Hair follicular keratinocyte (primary cell): ENCODE results near the gene CSF1R. TPM values are rescaled to one million over a fixed set of nuclear protein-coding genes. Genes with fewer than 3 reads are reported as not detected.

Experiments
- total RNA-seq: library from RNA; depleted of rRNA; stranded (reverse); fragments of >200 nt; gene quantifications from 2 replicates; pipeline ENCODE4 v1.2.3, GENCODE V29; 2015

Gene CSF1R
- total RNA-seq, result under 0.01 TPM in 1 of 2 replicates, not detected in the other

DNA sequence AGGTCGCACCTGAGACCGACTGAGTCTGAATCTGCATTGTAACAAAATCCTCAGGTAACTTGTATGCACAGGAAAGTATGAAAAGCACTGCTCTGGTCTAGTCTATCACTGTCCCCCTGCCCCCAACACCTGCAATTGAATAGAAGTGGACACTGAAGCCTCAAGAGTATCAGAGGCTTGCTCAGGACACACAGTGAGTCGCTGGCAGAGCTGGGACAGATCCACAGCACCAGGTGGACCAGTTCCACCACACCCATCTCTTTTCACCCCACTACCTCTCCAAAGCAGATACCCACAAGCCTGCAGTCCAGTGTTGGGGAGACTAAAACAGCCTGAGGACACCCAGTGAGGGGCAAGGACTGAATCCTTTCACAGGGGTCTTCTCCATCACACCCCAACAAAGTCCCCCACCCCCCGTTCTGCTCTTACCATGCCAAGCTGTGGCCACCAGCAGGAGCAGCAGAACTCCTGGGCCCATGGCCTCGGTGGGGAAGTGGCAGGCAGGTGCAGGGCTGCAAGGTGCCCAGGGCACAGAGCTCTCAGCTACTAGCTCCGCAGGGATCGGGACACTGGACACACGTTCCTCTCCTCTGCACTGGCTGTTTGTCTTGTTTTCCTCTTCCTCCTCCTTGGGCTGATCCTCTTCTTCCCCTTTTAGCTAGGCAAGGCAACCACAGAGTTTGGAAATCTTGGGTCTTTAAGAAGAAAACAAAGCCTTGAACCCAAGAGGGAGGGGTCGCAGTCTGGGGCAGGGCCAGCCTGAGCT lies at the start of gene CSF1R:
Gene CSF1R (minus strand): TSS at position 605 of the 766 bp plus-strand sequence. CDS start 127 bp downstream, at position 478.

Other genes with a start within 250 kb of the CSF1R start
- gene PDE6A, start 141.8 kb downstream of the CSF1R start, total RNA-seq, result under 0.01 TPM in 1 of 2 replicates, not detected in the other
- gene SLC26A2, start 125.8 kb downstream of the CSF1R start, total RNA-seq, result 6.0 and 6.5 TPM in 2 replicates
- gene TIGD6, start 85.9 kb downstream of the CSF1R start, total RNA-seq, result 2.3 and 4.2 TPM in 2 replicates
- 37.6 and 43.0 TPM in 2 replicates for gene HMGXB3, start 85.8 kb downstream of the CSF1R start, total RNA-seq
- 0.23 and 3.3 TPM in 2 replicates for gene PDGFRB, start 69.3 kb upstream of the CSF1R start, total RNA-seq
- gene CDX1, start 80.2 kb upstream of the CSF1R start, total RNA-seq, result not detected in 2 replicates
- not detected in 2 replicates for gene SLC6A7, start 103.5 kb upstream of the CSF1R start, total RNA-seq
- under 0.01 and 0.08 TPM in 2 replicates for gene CAMK2A, start 203.2 kb upstream of the CSF1R start, total RNA-seq
- gene ARSI, start 216.4 kb upstream of the CSF1R start, total RNA-seq, result 12.7 and 16.7 TPM in 2 replicates